Suprapubic skin (tissue), 3 donors: ENCODE results near the gene ALOX15.
"Not testable (repeated sequence)": the region's sequence is repeated elsewhere in the genome, so short reads cannot be mapped to it uniquely, and the experiment has no call there.

ENCODE experiments used
- POLR2A ChIP-seq, 2 donors: fragments of 450-650 bp; IDR thresholded peaks; one replicate each; pipeline ENCODE4 v1.6.1; 2017; ENCODE audit warnings: antibody characterized with exemption in 2 of 2, mild to moderate bottlenecking in 2 of 2, moderate library complexity in 2 of 2
- TF ChIP-seq, protein P1 (sequence below), 2 donors: fragments of 200-600 bp in 1 of 2; fragments of 450-650 bp in 1 of 2; sonication (generic) in 1 of 2; IDR thresholded peaks; one replicate each; pipeline ENCODE4 v1.5.1; 2016 to 2019; ENCODE audit warnings: antibody characterized with exemption in 2 of 2, mild to moderate bottlenecking in 1 of 2, moderate library complexity in 1 of 2

DNA sequence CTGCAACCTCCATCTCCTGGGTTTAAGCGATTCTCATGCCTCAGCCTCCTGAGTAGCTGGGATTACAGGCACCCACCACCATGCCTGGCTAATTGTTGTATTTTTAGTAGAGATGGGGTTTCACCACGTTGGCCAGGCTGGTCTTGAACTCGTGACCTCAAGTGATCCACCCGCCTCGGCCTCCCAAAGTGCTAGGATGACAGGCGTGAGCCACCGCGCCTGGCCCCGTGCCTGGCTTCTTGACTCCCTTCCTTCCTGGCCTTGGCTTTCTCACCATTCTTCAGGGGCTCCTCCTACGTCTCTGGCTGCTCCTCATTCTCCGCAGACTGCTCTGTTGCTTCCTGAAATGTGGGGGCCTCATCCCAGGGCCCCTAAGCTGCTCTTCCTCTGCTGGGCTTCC lies 51.4 kb downstream of the ALOX15 start:
- TF ChIP-seq POLR2A (IDR thresholded peaks at IDR 0.05), result not testable (repeated sequence)
- TF ChIP-seq, protein P1, sequence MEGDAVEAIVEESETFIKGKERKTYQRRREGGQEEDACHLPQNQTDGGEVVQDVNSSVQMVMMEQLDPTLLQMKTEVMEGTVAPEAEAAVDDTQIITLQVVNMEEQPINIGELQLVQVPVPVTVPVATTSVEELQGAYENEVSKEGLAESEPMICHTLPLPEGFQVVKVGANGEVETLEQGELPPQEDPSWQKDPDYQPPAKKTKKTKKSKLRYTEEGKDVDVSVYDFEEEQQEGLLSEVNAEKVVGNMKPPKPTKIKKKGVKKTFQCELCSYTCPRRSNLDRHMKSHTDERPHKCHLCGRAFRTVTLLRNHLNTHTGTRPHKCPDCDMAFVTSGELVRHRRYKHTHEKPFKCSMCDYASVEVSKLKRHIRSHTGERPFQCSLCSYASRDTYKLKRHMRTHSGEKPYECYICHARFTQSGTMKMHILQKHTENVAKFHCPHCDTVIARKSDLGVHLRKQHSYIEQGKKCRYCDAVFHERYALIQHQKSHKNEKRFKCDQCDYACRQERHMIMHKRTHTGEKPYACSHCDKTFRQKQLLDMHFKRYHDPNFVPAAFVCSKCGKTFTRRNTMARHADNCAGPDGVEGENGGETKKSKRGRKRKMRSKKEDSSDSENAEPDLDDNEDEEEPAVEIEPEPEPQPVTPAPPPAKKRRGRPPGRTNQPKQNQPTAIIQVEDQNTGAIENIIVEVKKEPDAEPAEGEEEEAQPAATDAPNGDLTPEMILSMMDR (IDR thresholded peaks at IDR 0.05), result not testable (repeated sequence)
